Measurements from ENCODE around the gene LINGO1.

Gene LINGO1

DNA sequence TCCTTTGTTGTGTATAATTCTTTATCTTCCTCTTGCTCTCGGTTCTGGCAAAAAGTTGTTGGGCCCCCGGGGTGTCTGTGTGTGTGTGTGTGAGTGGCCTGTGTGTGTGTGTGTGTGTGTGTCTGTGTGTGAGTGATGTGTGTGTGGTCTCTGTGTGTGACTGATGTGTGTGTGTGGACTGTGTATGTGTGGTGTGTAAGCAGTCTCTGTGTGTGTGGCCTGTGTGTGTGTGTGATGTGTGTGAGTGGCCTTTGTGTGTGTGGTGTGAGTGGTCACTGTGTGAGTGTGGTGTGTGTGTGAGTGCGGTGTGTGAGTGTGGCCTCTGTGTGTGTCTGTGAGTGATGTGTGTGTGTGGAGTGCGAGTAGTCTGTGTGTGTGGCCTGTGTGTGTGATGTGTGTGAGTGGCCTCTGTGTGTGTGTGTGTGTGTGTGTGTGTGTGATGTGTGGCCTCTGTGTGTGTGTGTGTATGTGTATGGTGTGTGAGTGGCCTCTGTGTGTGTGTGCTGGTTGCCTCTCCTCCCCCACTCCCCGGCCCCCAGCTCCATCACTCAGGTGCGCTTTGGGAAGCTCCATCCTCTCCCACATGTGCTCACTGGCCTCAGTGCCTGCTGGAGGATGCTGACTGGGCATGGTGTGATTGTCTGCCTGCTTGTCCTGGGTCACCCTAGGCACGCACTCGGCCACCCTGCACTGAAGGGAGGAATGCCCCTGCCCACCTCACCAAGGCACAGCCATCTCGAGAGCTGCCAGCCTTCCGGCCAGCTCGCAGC lies 8.8 kb downstream of the LINGO1 start:
- Histone ChIP-seq H3K36me3 (no peaks in the 10 kb centered on the region), H3K4me1 (peaks cover 2% of the 10 kb centered on the region), H3K9me3 (no peaks in the 10 kb centered on the region), H3K4me3 (ENCODE audit: low read depth, low read length) (no peak overlapping the region), H3K27me3 (no peaks in the 10 kb centered on the region)
- TF ChIP-seq, protein P1, sequence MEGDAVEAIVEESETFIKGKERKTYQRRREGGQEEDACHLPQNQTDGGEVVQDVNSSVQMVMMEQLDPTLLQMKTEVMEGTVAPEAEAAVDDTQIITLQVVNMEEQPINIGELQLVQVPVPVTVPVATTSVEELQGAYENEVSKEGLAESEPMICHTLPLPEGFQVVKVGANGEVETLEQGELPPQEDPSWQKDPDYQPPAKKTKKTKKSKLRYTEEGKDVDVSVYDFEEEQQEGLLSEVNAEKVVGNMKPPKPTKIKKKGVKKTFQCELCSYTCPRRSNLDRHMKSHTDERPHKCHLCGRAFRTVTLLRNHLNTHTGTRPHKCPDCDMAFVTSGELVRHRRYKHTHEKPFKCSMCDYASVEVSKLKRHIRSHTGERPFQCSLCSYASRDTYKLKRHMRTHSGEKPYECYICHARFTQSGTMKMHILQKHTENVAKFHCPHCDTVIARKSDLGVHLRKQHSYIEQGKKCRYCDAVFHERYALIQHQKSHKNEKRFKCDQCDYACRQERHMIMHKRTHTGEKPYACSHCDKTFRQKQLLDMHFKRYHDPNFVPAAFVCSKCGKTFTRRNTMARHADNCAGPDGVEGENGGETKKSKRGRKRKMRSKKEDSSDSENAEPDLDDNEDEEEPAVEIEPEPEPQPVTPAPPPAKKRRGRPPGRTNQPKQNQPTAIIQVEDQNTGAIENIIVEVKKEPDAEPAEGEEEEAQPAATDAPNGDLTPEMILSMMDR (IDR thresholded peaks at IDR 0.05; ENCODE audit: low read depth, low read length): no peak
- no peak for DNase-seq

DNA sequence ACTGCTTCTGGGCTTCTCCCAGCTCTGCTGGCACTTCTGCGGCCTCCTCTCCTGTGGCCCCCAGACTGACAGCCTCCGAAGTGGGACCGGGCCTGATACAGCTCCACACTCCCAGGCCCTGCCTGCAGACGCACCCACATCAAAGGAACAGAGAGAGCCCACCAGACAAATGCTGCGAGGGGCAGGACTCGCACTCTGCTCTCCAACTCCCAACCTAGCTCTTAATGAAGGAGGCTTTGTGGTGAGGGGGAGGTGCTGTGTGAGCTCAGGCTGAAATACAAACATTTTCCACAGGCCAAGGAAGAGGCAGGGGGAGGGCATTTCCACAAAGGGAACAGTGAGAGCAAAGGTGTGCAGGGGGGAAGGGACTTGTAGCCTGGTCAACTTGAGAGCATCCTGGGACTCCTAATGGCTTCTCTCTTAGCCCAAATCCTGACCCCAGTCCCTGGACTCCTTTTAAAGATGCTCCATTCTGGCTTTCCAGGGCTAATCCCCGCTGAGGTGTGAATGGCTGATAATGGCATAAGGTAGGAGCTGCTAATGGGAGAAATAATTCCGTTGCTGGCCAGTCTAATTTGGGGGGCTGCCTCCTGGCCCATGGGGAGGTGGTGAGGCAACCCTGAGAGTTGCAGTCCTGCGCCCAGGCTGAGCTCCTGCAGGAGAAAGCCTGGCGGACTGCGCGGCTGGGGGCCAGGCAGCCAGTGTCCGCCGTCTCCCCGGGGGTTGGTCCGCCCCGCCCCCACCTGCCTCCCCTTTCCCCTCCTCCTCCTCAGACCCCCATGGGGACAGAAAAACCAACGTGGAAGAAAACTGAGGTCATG lies 9.6 kb downstream of the LINGO1 start:
- no peaks in the 10 kb centered on the region; the same call in none of the 2 replicates for H3K4me1 ChIP-seq

DNA sequence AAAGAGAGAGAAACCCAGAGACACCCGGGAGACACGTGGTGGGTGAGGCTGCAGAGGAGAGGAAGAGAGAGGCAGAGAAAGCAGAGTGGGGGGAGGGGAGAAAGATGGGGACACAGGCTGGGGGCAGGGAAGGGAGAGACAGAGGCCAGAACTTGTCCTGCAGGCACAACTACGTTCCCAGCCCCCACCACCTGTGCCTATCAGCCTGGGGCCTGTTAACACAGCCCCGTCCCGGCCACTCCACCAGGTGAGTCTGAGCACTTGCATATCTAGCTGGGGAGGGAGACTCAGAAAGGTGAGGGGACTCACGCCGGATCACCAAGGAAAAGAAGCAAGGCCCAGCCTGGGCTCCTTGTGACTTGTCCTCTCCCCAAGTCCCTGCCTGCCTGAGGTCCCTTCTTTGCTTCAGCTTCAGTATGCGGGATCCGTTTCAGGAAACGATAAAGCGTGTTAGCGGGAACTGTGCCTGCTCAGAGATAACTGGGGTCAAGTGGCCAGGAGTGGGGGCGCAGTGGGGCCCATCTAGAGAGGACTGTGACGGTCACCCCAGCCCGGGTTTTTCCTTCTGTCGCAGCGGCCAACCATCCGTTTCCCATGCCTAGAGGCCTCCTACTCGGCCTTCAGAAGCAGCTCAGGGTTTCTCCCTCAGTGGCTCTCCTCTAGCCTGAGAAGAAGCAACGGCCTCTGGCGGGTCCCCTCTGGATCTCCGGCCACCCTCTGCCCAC lies 10.3 kb downstream of the LINGO1 start:
- Histone ChIP-seq H3K4me1 (no peaks in the 10 kb centered on the region; the same call in none of the 2 replicates), H3K27me3 (no peaks in the 10 kb centered on the region), H3K4me3 (ENCODE audit: low read depth, low read length) (no peak overlapping the region), H3K36me3 (no peaks in the 10 kb centered on the region), H3K9me3 (no peaks in the 10 kb centered on the region)
- TF ChIP-seq, protein P1 (IDR thresholded peaks at IDR 0.05; ENCODE audit: low read depth, low read length): no peak
- DNase-seq: no peak

More for the DNA sequence above, 9.6 kb downstream of the LINGO1 start:
- no peak for DNase-seq
- no peaks in the 10 kb centered on the region for H3K27me3 ChIP-seq
- H3K4me3 ChIP-seq (ENCODE audit: low read depth, low read length): no peak overlapping the region
- H3K9me3 ChIP-seq: no peaks in the 10 kb centered on the region
- TF ChIP-seq, protein P1 (IDR thresholded peaks at IDR 0.05; ENCODE audit: low read depth, low read length): no peak
- no peaks in the 10 kb centered on the region for H3K36me3 ChIP-seq

DNA sequence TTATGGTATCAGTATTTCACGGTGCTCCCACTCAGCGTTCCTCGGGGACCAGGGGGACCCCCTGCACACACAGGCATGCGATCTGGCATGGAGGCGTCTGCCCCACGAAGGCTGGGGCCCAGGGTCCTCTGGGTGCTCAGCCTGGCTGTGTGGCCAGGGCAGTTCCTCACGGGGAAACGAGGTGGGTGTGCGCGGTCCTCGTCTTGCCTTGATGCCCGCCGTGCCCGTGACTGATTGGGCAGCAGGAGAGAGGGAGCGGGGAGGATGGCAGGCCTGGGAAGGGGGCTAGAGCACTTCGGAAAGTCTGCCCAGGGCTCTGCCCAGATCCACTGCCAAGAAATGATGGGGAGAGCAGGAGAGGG lies 10.9 kb downstream of the LINGO1 start:
- Histone ChIP-seq H3K4me1 (no peaks in the 10 kb centered on the region; the same call in none of the 2 replicates), H3K9me3 (no peaks in the 10 kb centered on the region), H3K36me3 (no peaks in the 10 kb centered on the region), H3K27me3 (no peaks in the 10 kb centered on the region), H3K4me3 (ENCODE audit: low read depth, low read length) (no peak overlapping the region)
- TF ChIP-seq, protein P1 (IDR thresholded peaks at IDR 0.05; ENCODE audit: low read depth, low read length): no peak
- no peak for DNase-seq

DNA sequence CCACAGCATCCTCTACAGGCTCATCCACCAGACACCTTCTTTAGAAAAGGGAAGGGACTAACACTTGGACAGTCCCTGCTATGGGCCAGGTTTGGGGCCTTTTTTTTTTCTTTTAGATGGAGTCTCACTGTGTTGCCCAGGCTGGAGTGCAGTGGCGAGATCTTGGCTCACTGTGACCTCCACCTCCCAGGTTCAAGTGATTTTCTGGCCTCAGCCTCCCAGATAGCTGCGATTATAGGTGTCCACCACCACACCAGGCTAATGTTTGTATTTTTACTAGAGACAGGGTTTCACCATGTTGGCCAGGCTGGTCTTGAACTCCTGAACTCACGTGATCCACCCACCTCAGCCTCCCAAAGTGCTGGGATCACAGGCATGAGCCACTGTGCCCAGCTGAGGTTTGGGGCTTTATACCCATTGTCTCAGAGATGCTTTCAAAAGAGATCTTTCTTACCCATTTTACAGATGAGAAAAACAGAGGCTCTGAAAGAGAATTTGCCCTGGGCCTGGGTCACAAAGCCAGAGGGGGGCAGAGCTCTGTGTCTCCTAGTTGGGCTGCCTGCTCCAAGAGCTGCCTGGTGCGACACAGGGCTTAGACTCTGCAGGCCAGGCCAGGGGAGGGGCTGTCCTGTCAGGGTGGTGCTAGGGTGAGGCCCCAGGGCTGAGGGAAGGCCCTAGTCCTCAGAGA lies 11.6 kb downstream of the LINGO1 start:
- DNase-seq: no peak
- TF ChIP-seq, protein P1 (IDR thresholded peaks at IDR 0.05; ENCODE audit: low read depth, low read length): no peak
- Histone ChIP-seq H3K9me3 (no peaks in the 10 kb centered on the region), H3K27me3 (no peaks in the 10 kb centered on the region), H3K4me3 (ENCODE audit: low read depth, low read length) (no peak overlapping the region), H3K36me3 (no peaks in the 10 kb centered on the region), H3K4me1 (no peaks in the 10 kb centered on the region; the same call in none of the 2 replicates)

Data from BE2C (cell line).